Keratinocyte (primary cell): ENCODE data around the gene RASGEF1B. TPM values are rescaled to one million over a fixed set of nuclear protein-coding genes. Genes with fewer than 3 reads are reported as not detected.

Source experiments
- DNase-seq: peaks from one replicate; pipeline ENCODE4 v3.0.0-alpha.2; 2011; ENCODE audit warnings: low read depth, missing footprints, low spot score
- FAIRE-seq: peaks from 2 replicates; lab custom pipeline; 2011; peaks lifted over from hg19 to GRCh38; lab: Jason Lieb, UNC
- H2AFZ ChIP-seq: 2 replicates; pipeline ENCODE4 v1.6.0; 2012; ENCODE audit warnings: low read length, control low read depth, inconsistent platforms; ENCODE audit not compliant: control insufficient read depth
- H3K27ac ChIP-seq: 2 replicates; pipeline ENCODE4 v1.5.1; 2011; ENCODE audit warnings: low read length; ENCODE audit not compliant: control insufficient read depth, insufficient read depth
- H3K27me3 ChIP-seq: 3 replicates; pipeline ENCODE4 v1.6.0; 2011; ENCODE audit warnings: low read length; ENCODE audit not compliant: control insufficient read depth, insufficient read depth; ENCODE audit errors: extremely low read depth
- H3K36me3 ChIP-seq, 2 experiments: 2 replicates in 1 of 2; 3 replicates in 1 of 2; pipeline ENCODE4 v1.5.1; 2011; ENCODE audit warnings: low read length in 2 of 2, mild to moderate bottlenecking in 1 of 2; ENCODE audit not compliant: control insufficient read depth in 2 of 2, insufficient read depth in 2 of 2; ENCODE audit errors: extremely low read depth in 1 of 2
- H3K4me1 ChIP-seq: 3 replicates; pipeline ENCODE4 v1.5.1; 2011; ENCODE audit warnings: low read length; ENCODE audit not compliant: control insufficient read depth, insufficient read depth; ENCODE audit errors: extremely low read depth
- H3K4me2 ChIP-seq: 3 replicates; pipeline ENCODE4 v1.6.0; 2011; ENCODE audit warnings: low read depth, low read length; ENCODE audit not compliant: control insufficient read depth, insufficient read depth; ENCODE audit errors: extremely low read depth
- H3K4me3 ChIP-seq, 3 experiments: fragments of 200-600 bp in 1 of 3; sonication (generic) in 1 of 3; 2 replicates in 2 of 3; 3 replicates in 1 of 3; pipeline ENCODE4 v1.5.1; 2011 to 2016; ENCODE audit warnings: low read length in 3 of 3, mild to moderate bottlenecking in 3 of 3, control low read depth in 2 of 3, inconsistent platforms in 1 of 3, low read depth in 1 of 3, mixed read lengths in 1 of 3, mixed run types in 1 of 3, moderate library complexity in 1 of 3; ENCODE audit not compliant: control insufficient read depth in 2 of 3, insufficient read depth in 2 of 3; ENCODE audit errors: extremely low read depth in 1 of 3
- H3K79me2 ChIP-seq: 2 replicates; pipeline ENCODE4 v1.6.0; 2012; ENCODE audit warnings: low read length; ENCODE audit not compliant: control insufficient read depth, insufficient read depth
- H3K9ac ChIP-seq: 3 replicates; pipeline ENCODE4 v1.6.0; 2011; ENCODE audit warnings: low read length; ENCODE audit not compliant: control insufficient read depth, insufficient read depth; ENCODE audit errors: extremely low read depth
- H3K9me1 ChIP-seq: 3 replicates; pipeline ENCODE4 v1.6.0; 2011; ENCODE audit warnings: low read length; ENCODE audit not compliant: control insufficient read depth, insufficient read depth; ENCODE audit errors: extremely low read depth
- H3K9me3 ChIP-seq: 2 replicates; pipeline ENCODE4 v1.5.1; 2012; ENCODE audit warnings: low read depth, low read length; ENCODE audit not compliant: control insufficient read depth
- H4K20me1 ChIP-seq: 3 replicates; pipeline ENCODE4 v1.6.0; 2011; ENCODE audit warnings: low read length; ENCODE audit not compliant: control insufficient read depth, insufficient read depth; ENCODE audit errors: extremely low read depth
- EZH2 ChIP-seq: IDR thresholded peaks from one replicate; pipeline ENCODE4 v1.6.1; 2012; ENCODE audit warnings: inconsistent platforms, mild to moderate bottlenecking, low read length, moderate library complexity
- dilution Hi-C: fragments of 300-500 bp; cut with MboI; formaldehyde crosslinking; loops from one replicate; pipeline ENCODE4 v1.7.0; 2020; ENCODE audit warnings: low sequenced_read_pairs; ENCODE audit not compliant: extremely low pct_ligation_motif_present
- polyA plus RNA-seq, 5 experiments: library from polyadenylated mRNA; depleted of rRNA in 3 of 5; stranded (reverse) in 3 of 5; stranded (forward) in 1 of 5; unstranded in 1 of 5; fragments of >200 nt; gene quantifications; 1 replicate in 1 of 5; 2 replicates in 3 of 5; 3 replicates in 1 of 5; pipeline versions ENCODE4 v1.2.1 to v1.2.3, GENCODE V29; 2011 to 2012; ENCODE audit warnings: missing spikeins in 2 of 5, low read depth in 1 of 5, low replicate concordance in 1 of 5
- TF ChIP-seq, protein P1 (sequence below), 3 experiments: IDR thresholded peaks in 1 of 3; conservative IDR thresholded peaks in 1 of 3; optimal IDR thresholded peaks in 1 of 3; 2 replicates in 2 of 3; 3 replicates in 1 of 3; pipeline versions ENCODE3 to v1.5.1; 2011; ENCODE audit warnings: low read length in 3 of 3, mild to moderate bottlenecking in 3 of 3, moderate library complexity in 2 of 3, control low read depth in 1 of 3, inconsistent platforms in 1 of 3; ENCODE audit not compliant: insufficient read depth in 2 of 3; ENCODE audit errors: extremely low read depth in 1 of 3

Gene RASGEF1B
- polyA plus RNA-seq, 1 donor (not counting 4 experiments of a cell fraction or from before 2014, with no cell fraction given): 0.68 TPM

DNA sequence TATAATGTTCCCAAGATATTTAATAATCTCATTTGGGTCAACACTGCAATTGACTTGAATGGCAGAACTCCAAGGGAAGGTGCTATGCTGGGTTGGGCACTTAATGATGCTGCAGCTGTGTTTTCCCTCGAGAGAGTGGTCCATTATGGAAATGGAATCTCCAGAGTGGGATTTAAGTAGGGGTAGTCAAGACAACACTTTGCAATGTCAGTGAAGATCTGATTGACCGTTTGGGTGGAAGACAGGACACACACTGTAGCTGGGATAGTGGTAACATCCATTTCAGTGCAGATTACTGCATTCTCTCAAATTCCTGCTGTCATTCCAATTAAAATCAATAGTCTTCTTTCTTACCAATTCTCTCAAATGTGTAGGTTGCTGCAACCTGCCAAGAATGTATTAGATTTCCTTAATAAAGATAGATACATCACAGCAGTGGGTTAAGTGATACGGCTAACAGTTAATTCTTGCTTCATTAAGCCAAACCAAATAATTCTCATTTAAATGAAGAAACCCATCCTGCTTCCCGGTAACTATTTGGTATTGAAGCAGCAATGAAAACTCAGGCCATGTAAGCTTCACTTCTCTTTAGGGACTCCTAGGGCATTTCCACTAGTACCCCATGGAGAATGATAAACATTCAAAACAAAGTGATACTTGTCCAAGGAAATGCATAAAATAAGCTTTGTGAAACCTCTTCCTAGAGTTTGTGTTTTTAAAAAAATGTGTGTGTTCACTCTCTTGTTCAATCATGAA lies 40.5 kb upstream of the RASGEF1B start:
- Histone ChIP-seq H4K20me1 (no peaks in the 10 kb centered on the region), H3K27ac (no peak overlapping the region)
- FAIRE-seq: no peak

DNA sequence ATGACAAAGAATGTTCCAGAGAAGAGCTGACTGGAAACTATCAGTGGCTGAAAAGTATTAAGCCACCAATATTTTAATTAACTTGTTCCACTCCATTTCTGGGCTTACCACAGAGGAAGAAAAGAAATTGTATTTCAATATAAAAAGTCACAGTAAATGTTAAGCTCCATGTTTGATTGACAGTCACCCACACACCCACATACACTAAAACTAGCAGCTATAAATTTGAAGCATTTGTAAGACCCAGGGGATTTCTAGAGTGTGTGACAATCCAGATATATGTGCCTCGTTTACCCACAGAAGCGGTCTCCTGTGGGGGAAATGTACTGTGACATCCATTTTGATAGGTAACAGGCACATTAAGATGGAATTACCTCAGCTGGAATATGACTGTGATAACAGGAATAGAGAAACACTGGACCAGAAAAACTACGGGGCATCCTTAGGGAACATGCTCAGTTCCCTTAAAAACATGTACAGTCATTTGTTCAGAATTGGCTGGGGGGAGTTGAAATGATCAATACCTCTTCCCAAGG lies 39.0 kb upstream of the RASGEF1B start:
- no peak overlapping the region for H2AFZ ChIP-seq
- H3K4me2 ChIP-seq: no peak overlapping the region
- TF ChIP-seq EZH2: no peak
- TF ChIP-seq, protein P1, sequence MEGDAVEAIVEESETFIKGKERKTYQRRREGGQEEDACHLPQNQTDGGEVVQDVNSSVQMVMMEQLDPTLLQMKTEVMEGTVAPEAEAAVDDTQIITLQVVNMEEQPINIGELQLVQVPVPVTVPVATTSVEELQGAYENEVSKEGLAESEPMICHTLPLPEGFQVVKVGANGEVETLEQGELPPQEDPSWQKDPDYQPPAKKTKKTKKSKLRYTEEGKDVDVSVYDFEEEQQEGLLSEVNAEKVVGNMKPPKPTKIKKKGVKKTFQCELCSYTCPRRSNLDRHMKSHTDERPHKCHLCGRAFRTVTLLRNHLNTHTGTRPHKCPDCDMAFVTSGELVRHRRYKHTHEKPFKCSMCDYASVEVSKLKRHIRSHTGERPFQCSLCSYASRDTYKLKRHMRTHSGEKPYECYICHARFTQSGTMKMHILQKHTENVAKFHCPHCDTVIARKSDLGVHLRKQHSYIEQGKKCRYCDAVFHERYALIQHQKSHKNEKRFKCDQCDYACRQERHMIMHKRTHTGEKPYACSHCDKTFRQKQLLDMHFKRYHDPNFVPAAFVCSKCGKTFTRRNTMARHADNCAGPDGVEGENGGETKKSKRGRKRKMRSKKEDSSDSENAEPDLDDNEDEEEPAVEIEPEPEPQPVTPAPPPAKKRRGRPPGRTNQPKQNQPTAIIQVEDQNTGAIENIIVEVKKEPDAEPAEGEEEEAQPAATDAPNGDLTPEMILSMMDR (optimal IDR thresholded peaks at IDR 0.05 in 1 of 3, IDR thresholded peaks at IDR 0.05 in 1 of 3, conservative IDR thresholded peaks at IDR 0.05 in 1 of 3; ENCODE audit: extremely low read depth in 1 of 3, insufficient read depth in 2 of 3, low read length in 3 of 3): no peak
- H3K4me1 ChIP-seq: no peaks in the 10 kb centered on the region
- H3K27me3 ChIP-seq: no peaks in the 10 kb centered on the region
- H3K36me3 ChIP-seq: no peaks in the 10 kb centered on the region
- dilution Hi-C loops: no loop called here
- H3K9me1 ChIP-seq: no peaks in the 10 kb centered on the region
- FAIRE-seq: no peak
- no peak overlapping the region for H3K9ac ChIP-seq
- H3K27ac ChIP-seq: no peak overlapping the region
- H4K20me1 ChIP-seq: no peaks in the 10 kb centered on the region
- DNase-seq: no peak
- no peaks in the 10 kb centered on the region for H3K79me2 ChIP-seq
- no peaks in the 10 kb centered on the region for H3K9me3 ChIP-seq
- no peak overlapping the region for H3K4me3 ChIP-seq

More for the DNA sequence above, 40.5 kb upstream of the RASGEF1B start:
- no peak for DNase-seq
- Histone ChIP-seq H3K36me3 (no peaks in the 10 kb centered on the region), H3K79me2 (no peaks in the 10 kb centered on the region), H3K4me2 (no peak overlapping the region), H3K9ac (no peak overlapping the region), H3K9me1 (no peaks in the 10 kb centered on the region), H2AFZ (no peak overlapping the region), H3K9me3 (no peaks in the 10 kb centered on the region), H3K4me3 (no peak overlapping the region), H3K4me1 (no peaks in the 10 kb centered on the region), H3K27me3 (no peaks in the 10 kb centered on the region)
- no peak for TF ChIP-seq EZH2
- TF ChIP-seq, protein P1 (optimal IDR thresholded peaks at IDR 0.05 in 1 of 3, IDR thresholded peaks at IDR 0.05 in 1 of 3, conservative IDR thresholded peaks at IDR 0.05 in 1 of 3; ENCODE audit: extremely low read depth in 1 of 3, insufficient read depth in 2 of 3, low read length in 3 of 3): no peak
- dilution Hi-C loops: no loop called here
